SK-N-SH treated with all-trans-retinoic acid at 6 μM for 48 hours (cell line): Measurements from ENCODE around the gene OTUD1.

Experiments
- CREB5 ChIP-seq: fragments of 250-450 bp; sonication (Bioruptor Pico); IDR thresholded peaks from 2 replicates; pipeline ENCODE4 v1.5.1; 2020; ENCODE audit warnings: low read depth, mild to moderate bottlenecking, moderate library complexity
- CSRNP3 ChIP-seq: fragments of 250-450 bp; sonication (Bioruptor Pico); IDR thresholded peaks from 2 replicates; pipeline ENCODE4 v1.5.1; 2021; ENCODE audit warnings: mild to moderate bottlenecking, moderate library complexity
- OSR1 ChIP-seq: fragments of 250-450 bp; sonication (Bioruptor Pico); IDR thresholded peaks from 2 replicates; pipeline ENCODE4 v1.8.0; 2022; ENCODE audit warnings: moderate library complexity, mild to moderate bottlenecking, inconsistent platforms
- PPARA ChIP-seq: fragments of 250-450 bp; sonication (Bioruptor Pico); IDR thresholded peaks from 2 replicates; pipeline ENCODE4 v1.5.0; 2020; ENCODE audit warnings: mild to moderate bottlenecking, borderline replicate concordance
- RARB ChIP-seq: fragments of 250-450 bp; sonication (Bioruptor Pico); IDR thresholded peaks from 2 replicates; pipeline ENCODE4 v1.8.0; 2021; ENCODE audit warnings: mild to moderate bottlenecking, moderate library complexity
- TCF4 ChIP-seq: fragments of 250-450 bp; sonication (Bioruptor Pico); IDR thresholded peaks from 2 replicates; pipeline ENCODE4 v1.8.0; 2021; ENCODE audit warnings: mild to moderate bottlenecking, moderate library complexity, borderline replicate concordance
- ZFP3 ChIP-seq: fragments of 250-450 bp; sonication (Bioruptor Pico); IDR thresholded peaks from 2 replicates; pipeline ENCODE4 v1.5.0; 2020; ENCODE audit warnings: mild to moderate bottlenecking, moderate library complexity
- ZFP30 ChIP-seq: fragments of 450-650 bp; formaldehyde crosslinking; IDR thresholded peaks from 2 replicates; pipeline ENCODE4 v1.5.0; 2022; ENCODE audit warnings: mild to moderate bottlenecking, moderate library complexity
- ZNF565 ChIP-seq: fragments of 450-650 bp; formaldehyde crosslinking; conservative IDR thresholded peaks from 2 replicates; pipeline ENCODE4 v1.5.0; 2020; ENCODE audit warnings: low read depth, mild to moderate bottlenecking, moderate library complexity
- TF ChIP-seq, protein P1 (sequence below): fragments of 250-450 bp; sonication (Bioruptor Pico); IDR thresholded peaks from 2 replicates; pipeline ENCODE4 v1.5.0; 2020; ENCODE audit warnings: mild to moderate bottlenecking, moderate library complexity

GRCh38 chr10:23448802-23449570 is 10.1 kb downstream of the OTUD1 start:
- no peak for TF ChIP-seq RARB (CRISPR knock-in tag)
- no peak for TF ChIP-seq OSR1
- TF ChIP-seq CSRNP3 (CRISPR knock-in tag), result no peak
- TF ChIP-seq ZFP3 (CRISPR knock-in tag), result no peak
- TF ChIP-seq, protein P1, sequence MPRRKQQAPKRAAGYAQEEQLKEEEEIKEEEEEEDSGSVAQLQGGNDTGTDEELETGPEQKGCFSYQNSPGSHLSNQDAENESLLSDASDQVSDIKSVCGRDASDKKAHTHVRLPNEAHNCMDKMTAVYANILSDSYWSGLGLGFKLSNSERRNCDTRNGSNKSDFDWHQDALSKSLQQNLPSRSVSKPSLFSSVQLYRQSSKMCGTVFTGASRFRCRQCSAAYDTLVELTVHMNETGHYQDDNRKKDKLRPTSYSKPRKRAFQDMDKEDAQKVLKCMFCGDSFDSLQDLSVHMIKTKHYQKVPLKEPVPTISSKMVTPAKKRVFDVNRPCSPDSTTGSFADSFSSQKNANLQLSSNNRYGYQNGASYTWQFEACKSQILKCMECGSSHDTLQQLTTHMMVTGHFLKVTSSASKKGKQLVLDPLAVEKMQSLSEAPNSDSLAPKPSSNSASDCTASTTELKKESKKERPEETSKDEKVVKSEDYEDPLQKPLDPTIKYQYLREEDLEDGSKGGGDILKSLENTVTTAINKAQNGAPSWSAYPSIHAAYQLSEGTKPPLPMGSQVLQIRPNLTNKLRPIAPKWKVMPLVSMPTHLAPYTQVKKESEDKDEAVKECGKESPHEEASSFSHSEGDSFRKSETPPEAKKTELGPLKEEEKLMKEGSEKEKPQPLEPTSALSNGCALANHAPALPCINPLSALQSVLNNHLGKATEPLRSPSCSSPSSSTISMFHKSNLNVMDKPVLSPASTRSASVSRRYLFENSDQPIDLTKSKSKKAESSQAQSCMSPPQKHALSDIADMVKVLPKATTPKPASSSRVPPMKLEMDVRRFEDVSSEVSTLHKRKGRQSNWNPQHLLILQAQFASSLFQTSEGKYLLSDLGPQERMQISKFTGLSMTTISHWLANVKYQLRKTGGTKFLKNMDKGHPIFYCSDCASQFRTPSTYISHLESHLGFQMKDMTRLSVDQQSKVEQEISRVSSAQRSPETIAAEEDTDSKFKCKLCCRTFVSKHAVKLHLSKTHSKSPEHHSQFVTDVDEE (CRISPR knock-in tag), result no peak
- TF ChIP-seq TCF4 (CRISPR knock-in tag), result no peak
- no peak for TF ChIP-seq CREB5 (CRISPR knock-in tag)
- no peak for TF ChIP-seq ZFP30 (CRISPR knock-in tag)
- no peak for TF ChIP-seq PPARA
- TF ChIP-seq ZNF565, result no peak
